Measurements from ENCODE around the gene UBE2E2. TPM values are rescaled to one million over a fixed set of nuclear protein-coding genes. Genes with fewer than 3 reads are reported as not detected.

Gene UBE2E2
- total and polyA plus RNA-seq, 4 donors, result 21.5 to 87.5 (median 29.0) TPM

- H3K36me3 ChIP-seq (ENCODE audit: control insufficient read depth in 4 of 4, insufficient read depth in 4 of 4, low read length in 4 of 4), result peaks cover 0 to 2% (median 0%) of the 10 kb centered on the region in 4 donors
- H3K27ac ChIP-seq (ENCODE audit: low read depth in 1 of 2, low read length in 1 of 2), result no peak overlapping the region
- H3K4me1 ChIP-seq (ENCODE audit: control insufficient read depth in 5 of 5, insufficient read depth in 5 of 5, low read length in 5 of 5), result peaks cover 0 to 9% (median 4%) of the 10 kb centered on the region in 5 donors
- H3K27me3 ChIP-seq (ENCODE audit: control insufficient read depth in 3 of 3, insufficient read depth in 3 of 3, low read length in 2 of 3), result no peaks in the 10 kb centered on the region
- no peak overlapping the region for H3K4me3 ChIP-seq
- no peak overlapping the region for H3K9ac ChIP-seq (ENCODE audit: insufficient read depth in 1 of 2, low read length in 2 of 2)
- H3K9me3 ChIP-seq (ENCODE audit: control insufficient read depth in 4 of 4, insufficient read depth in 3 of 4, low read length in 3 of 4), result peaks cover 0 to 4% (median 0%) of the 10 kb centered on the region in 4 donors
- DNase-seq (no peak), ATAC-seq (ENCODE audit: insufficient read depth, low FRiP score) (no peak)
- 89 to 91% methylated on average over 8 of the region's 8 CpGs for WGBS, 2 donors
- TF ChIP-seq, protein P1, sequence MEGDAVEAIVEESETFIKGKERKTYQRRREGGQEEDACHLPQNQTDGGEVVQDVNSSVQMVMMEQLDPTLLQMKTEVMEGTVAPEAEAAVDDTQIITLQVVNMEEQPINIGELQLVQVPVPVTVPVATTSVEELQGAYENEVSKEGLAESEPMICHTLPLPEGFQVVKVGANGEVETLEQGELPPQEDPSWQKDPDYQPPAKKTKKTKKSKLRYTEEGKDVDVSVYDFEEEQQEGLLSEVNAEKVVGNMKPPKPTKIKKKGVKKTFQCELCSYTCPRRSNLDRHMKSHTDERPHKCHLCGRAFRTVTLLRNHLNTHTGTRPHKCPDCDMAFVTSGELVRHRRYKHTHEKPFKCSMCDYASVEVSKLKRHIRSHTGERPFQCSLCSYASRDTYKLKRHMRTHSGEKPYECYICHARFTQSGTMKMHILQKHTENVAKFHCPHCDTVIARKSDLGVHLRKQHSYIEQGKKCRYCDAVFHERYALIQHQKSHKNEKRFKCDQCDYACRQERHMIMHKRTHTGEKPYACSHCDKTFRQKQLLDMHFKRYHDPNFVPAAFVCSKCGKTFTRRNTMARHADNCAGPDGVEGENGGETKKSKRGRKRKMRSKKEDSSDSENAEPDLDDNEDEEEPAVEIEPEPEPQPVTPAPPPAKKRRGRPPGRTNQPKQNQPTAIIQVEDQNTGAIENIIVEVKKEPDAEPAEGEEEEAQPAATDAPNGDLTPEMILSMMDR (IDR thresholded peaks at IDR 0.05; ENCODE audit: control extremely low read depth, extremely low read depth), result no peak
These were observed 71.9 kb downstream of the UBE2E2 start for GRCh38 chr3:23275061-23275460.

- Histone ChIP-seq H3K27me3 (ENCODE audit: control insufficient read depth in 3 of 3, insufficient read depth in 3 of 3, low read length in 2 of 3) (no peaks in the 10 kb centered on the region), H3K27ac (ENCODE audit: low read depth in 1 of 2, low read length in 1 of 2) (no peak overlapping the region), H3K4me1 (ENCODE audit: control insufficient read depth in 5 of 5, insufficient read depth in 5 of 5, low read length in 5 of 5) (peaks cover 0 to 9% (median 3%) of the 10 kb centered on the region in 5 donors), H3K4me3 (no peak overlapping the region), H3K9me3 (ENCODE audit: control insufficient read depth in 4 of 4, insufficient read depth in 3 of 4, low read length in 3 of 4) (peaks cover 0 to 4% (median 0%) of the 10 kb centered on the region in 4 donors), H3K9ac (ENCODE audit: insufficient read depth in 1 of 2, low read length in 2 of 2) (no peak overlapping the region), H3K36me3 (ENCODE audit: control insufficient read depth in 4 of 4, insufficient read depth in 4 of 4, low read length in 4 of 4) (peaks cover 0 to 2% (median 0%) of the 10 kb centered on the region in 4 donors)
- 93 to 97% methylated on average over 2 of the region's 2 CpGs for WGBS, 2 donors
- DNase-seq (no peak), ATAC-seq (ENCODE audit: insufficient read depth, low FRiP score) (no peak)
- TF ChIP-seq, protein P1 (IDR thresholded peaks at IDR 0.05; ENCODE audit: control extremely low read depth, extremely low read depth), result no peak
These were observed 72.7 kb downstream of the UBE2E2 start for GRCh38 chr3:23275814-23276213.

DNA sequence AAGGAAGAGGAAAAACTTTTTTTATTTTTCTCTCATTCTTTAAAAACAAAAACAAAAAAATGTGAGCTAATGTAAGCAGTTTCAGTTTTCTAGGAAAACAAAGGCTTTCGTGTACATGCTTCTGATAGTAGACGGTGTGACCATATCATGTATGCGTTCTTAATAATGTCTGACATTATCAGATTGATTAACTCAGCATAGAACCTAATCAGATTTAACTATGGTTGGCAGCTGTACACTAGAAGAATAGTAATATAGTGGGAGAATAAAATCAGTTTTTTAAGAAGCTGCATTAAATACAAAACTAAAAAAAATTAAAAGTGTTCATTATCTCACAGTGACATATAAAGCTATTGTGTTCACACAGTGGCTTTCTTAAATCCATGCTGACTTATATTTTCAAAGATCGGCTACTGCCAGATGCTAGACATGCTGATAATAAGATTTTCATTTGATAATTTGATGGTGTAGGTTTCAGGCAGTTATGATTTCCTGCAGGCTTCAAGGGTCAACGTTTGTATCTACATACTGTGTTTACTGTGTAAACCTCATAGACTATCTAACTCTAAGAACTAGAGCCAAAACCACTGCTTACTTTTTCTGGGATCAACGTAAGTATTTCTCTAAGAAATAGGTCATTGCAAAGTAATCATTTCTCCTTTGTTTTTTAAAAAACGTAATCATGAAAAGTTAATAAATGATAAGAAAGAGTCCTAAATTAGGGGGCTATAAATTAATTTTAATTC is 74.0 kb downstream of the UBE2E2 start:
- ATAC-seq (ENCODE audit: insufficient read depth, low FRiP score) (no peak), DNase-seq (no peak)
- H3K4me1 ChIP-seq (ENCODE audit: control insufficient read depth in 5 of 5, insufficient read depth in 5 of 5, low read length in 5 of 5), result peaks cover 0 to 9% (median 2%) of the 10 kb centered on the region in 5 donors
- no peak overlapping the region for H3K4me3 ChIP-seq
- H3K27ac ChIP-seq (ENCODE audit: low read depth in 1 of 2, low read length in 1 of 2), result no peak overlapping the region
- no peak overlapping the region for H3K9ac ChIP-seq (ENCODE audit: insufficient read depth in 1 of 2, low read length in 2 of 2)
- no peaks in the 10 kb centered on the region for H3K27me3 ChIP-seq (ENCODE audit: control insufficient read depth in 3 of 3, insufficient read depth in 3 of 3, low read length in 2 of 3)
- TF ChIP-seq, protein P1 (IDR thresholded peaks at IDR 0.05; ENCODE audit: control extremely low read depth, extremely low read depth), result no peak
- 70 to 82% methylated on average over 7 of the region's 7 CpGs for WGBS, 2 donors
- no peaks in the 10 kb centered on the region for H3K36me3 ChIP-seq (ENCODE audit: control insufficient read depth in 4 of 4, insufficient read depth in 4 of 4, low read length in 4 of 4)
- H3K9me3 ChIP-seq (ENCODE audit: control insufficient read depth in 4 of 4, insufficient read depth in 3 of 4, low read length in 3 of 4), result peaks cover 0 to under 1% (median 0%) of the 10 kb centered on the region in 4 donors

Data from lung (tissue), 12 donors.